ENCODE data around the gene ROPN1B.
"Not testable (repeated sequence)": the region's sequence is repeated elsewhere in the genome, so short reads cannot be mapped to it uniquely, and the experiment has no call there.

Gene ROPN1B

GRCh38 chr3:125968701-125969592 lies at the start of gene ROPN1B:
Gene ROPN1B, plus strand, starts transcription at chr3:125969178. Its CDS starts 2,877 bp downstream, at chr3:125972055.
- DNase-seq (ENCODE audit: low read depth) = not testable (repeated sequence)

GRCh38 chr3:125920191-125920590 lies 48.8 kb upstream of the ROPN1B start:
- not testable (repeated sequence) for DNase-seq (ENCODE audit: low read depth)

- DNase-seq (ENCODE audit: low read depth) = not testable (repeated sequence)
These were observed 48.2 kb upstream of the ROPN1B start for GRCh38 chr3:125920751-125921279.

GRCh38 chr3:125921712-125922111 lies 47.3 kb upstream of the ROPN1B start:
- not testable (repeated sequence) for DNase-seq (ENCODE audit: low read depth)

- DNase-seq (ENCODE audit: low read depth) = not testable (repeated sequence)
These were observed 45.5 kb upstream of the ROPN1B start for GRCh38 chr3:125923324-125924115.

- not testable (repeated sequence) for DNase-seq (ENCODE audit: low read depth)
These were observed 44.7 kb upstream of the ROPN1B start for GRCh38 chr3:125924276-125924675.

GRCh38 chr3:125925727-125926126 lies 43.3 kb upstream of the ROPN1B start:
- not testable (repeated sequence) for DNase-seq (ENCODE audit: low read depth)

- DNase-seq (ENCODE audit: low read depth) = not testable (repeated sequence)
These were observed 40.0 kb upstream of the ROPN1B start for GRCh38 chr3:125928771-125929545.

GRCh38 chr3:125929765-125930164 lies 39.2 kb upstream of the ROPN1B start:
- not testable (repeated sequence) for DNase-seq (ENCODE audit: low read depth)

- not testable (repeated sequence) for DNase-seq (ENCODE audit: low read depth)
These were observed 37.6 kb upstream of the ROPN1B start for GRCh38 chr3:125931355-125931880.

GRCh38 chr3:125933397-125934173 lies 35.4 kb upstream of the ROPN1B start:
- not testable (repeated sequence) for DNase-seq (ENCODE audit: low read depth)

GRCh38 chr3:125935252-125935874 lies 33.6 kb upstream of the ROPN1B start:
- not testable (repeated sequence) for DNase-seq (ENCODE audit: low read depth)

- DNase-seq (ENCODE audit: low read depth) = not testable (repeated sequence)
These were observed 32.7 kb upstream of the ROPN1B start for GRCh38 chr3:125936210-125936815.

- not testable (repeated sequence) for DNase-seq (ENCODE audit: low read depth)
These were observed 32.1 kb upstream of the ROPN1B start for GRCh38 chr3:125936891-125937290.

GRCh38 chr3:125947806-125948205 lies 21.2 kb upstream of the ROPN1B start:
- DNase-seq (ENCODE audit: low read depth) = not testable (repeated sequence)

GRCh38 chr3:125948901-125949300 lies 20.1 kb upstream of the ROPN1B start:
- DNase-seq (ENCODE audit: low read depth) = not testable (repeated sequence)

GRCh38 chr3:125951176-125951575 lies 17.8 kb upstream of the ROPN1B start:
- DNase-seq (ENCODE audit: low read depth) = not testable (repeated sequence)

GRCh38 chr3:125957020-125957419 lies 12.0 kb upstream of the ROPN1B start:
- DNase-seq (ENCODE audit: low read depth) = not testable (repeated sequence)

GRCh38 chr3:125957674-125958510 lies 11.1 kb upstream of the ROPN1B start:
- no peak for DNase-seq (ENCODE audit: low read depth)

Measured in fibroblast of the conjunctiva (primary cell).